Raji (cell line): ENCODE results near the gene OPN1SW.

ENCODE experiments used
- POLR2A ChIP-seq: IDR thresholded peaks from 2 replicates; pipeline ENCODE4 v1.6.1; 2011; ENCODE audit warnings: low read depth, low read length, control low read depth; ENCODE audit not compliant: insufficient read depth

Gene OPN1SW

GRCh38 chr7:128775744-128776474, at the start of gene OPN1SW:
TSS of gene OPN1SW (minus strand) at chr7:128775794. CDS start at chr7:128775781, 13 bp downstream.
- no peak for TF ChIP-seq POLR2A

GRCh38 chr7:128821724-128822123, 46.1 kb upstream of the OPN1SW start:
- no peak for TF ChIP-seq POLR2A

GRCh38 chr7:128818694-128819093, 43.1 kb upstream of the OPN1SW start:
- no peak for TF ChIP-seq POLR2A

GRCh38 chr7:128815289-128815942, 39.8 kb upstream of the OPN1SW start:
- no peak for TF ChIP-seq POLR2A

GRCh38 chr7:128814499-128814898, 38.9 kb upstream of the OPN1SW start:
- TF ChIP-seq POLR2A, result no peak

GRCh38 chr7:128812514-128813168, 37.0 kb upstream of the OPN1SW start:
- TF ChIP-seq POLR2A, result no peak

- TF ChIP-seq POLR2A, result no peak
Observed at GRCh38 chr7:128811631-128812430, 36.2 kb upstream of the OPN1SW start.

GRCh38 chr7:128810997-128811396, 35.4 kb upstream of the OPN1SW start:
- TF ChIP-seq POLR2A, result no peak

- no peak for TF ChIP-seq POLR2A
Observed at GRCh38 chr7:128810473-128810872, 34.9 kb upstream of the OPN1SW start.

- TF ChIP-seq POLR2A, result no peak
Observed at GRCh38 chr7:128809363-128809762, 33.8 kb upstream of the OPN1SW start.

- no peak for TF ChIP-seq POLR2A
Observed at GRCh38 chr7:128807191-128807590, 31.6 kb upstream of the OPN1SW start.

GRCh38 chr7:128805225-128805624, 29.6 kb upstream of the OPN1SW start:
- TF ChIP-seq POLR2A, result no peak

GRCh38 chr7:128804484-128804883, 28.9 kb upstream of the OPN1SW start:
- no peak for TF ChIP-seq POLR2A

- TF ChIP-seq POLR2A, result no peak
Observed at GRCh38 chr7:128801667-128802418, 26.2 kb upstream of the OPN1SW start.
